ENCODE results near the gene FSTL5.

DNA sequence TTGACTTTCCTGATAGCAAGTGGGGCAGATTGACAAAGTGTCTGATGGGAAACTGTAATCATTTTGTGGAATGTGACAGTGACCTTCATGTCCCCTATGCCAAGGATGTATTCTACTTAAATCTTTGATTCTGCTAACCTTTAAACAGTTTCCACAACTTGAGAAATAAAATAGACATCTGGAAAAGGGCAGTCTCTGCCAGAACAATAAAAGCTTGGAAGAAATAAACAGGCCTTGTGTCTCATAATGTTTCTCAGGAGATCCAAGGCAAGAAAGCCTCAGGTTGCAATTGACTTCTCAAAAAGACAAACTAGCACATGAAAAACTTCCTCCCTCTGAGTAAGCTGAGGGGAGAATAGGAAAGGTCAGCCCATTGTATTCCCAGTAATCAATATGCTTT, 174.9 kb downstream of the FSTL5 start:
- TF ChIP-seq TEAD4 (IDR thresholded peaks at IDR 0.05), result no peak
- TF ChIP-seq, protein P1, sequence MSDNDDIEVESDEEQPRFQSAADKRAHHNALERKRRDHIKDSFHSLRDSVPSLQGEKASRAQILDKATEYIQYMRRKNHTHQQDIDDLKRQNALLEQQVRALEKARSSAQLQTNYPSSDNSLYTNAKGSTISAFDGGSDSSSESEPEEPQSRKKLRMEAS (IDR thresholded peaks at IDR 0.05), result no peak
- no peak for TF ChIP-seq YY1 (IDR thresholded peaks at IDR 0.05; ENCODE audit: low read depth)
- TF ChIP-seq TCF12 (IDR thresholded peaks at IDR 0.05; ENCODE audit: low read depth), result no peak
- TF ChIP-seq EP300 (IDR thresholded peaks at IDR 0.05; ENCODE audit: borderline replicate concordance), result no peak
- TF ChIP-seq, protein P2, sequence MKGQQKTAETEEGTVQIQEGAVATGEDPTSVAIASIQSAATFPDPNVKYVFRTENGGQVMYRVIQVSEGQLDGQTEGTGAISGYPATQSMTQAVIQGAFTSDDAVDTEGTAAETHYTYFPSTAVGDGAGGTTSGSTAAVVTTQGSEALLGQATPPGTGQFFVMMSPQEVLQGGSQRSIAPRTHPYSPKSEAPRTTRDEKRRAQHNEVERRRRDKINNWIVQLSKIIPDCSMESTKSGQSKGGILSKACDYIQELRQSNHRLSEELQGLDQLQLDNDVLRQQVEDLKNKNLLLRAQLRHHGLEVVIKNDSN (IDR thresholded peaks at IDR 0.05), result no peak

Measured in Ishikawa (cell line).